Eye (tissue), 1 donor: ENCODE data around the gene ANO7.

Source experiments
- DNase-seq: peaks from one replicate; pipeline ENCODE4 v3.0.0-alpha.2; 2015

Gene ANO7

GRCh38 chr2:241255542-241256167 lies 67.2 kb downstream of the ANO7 start:
- DNase-seq: no peak

GRCh38 chr2:241256168-241256545 lies 67.7 kb downstream of the ANO7 start:
- no peak for DNase-seq

- no peak for DNase-seq
These were observed 69.0 kb downstream of the ANO7 start for GRCh38 chr2:241257419-241258032.

DNA sequence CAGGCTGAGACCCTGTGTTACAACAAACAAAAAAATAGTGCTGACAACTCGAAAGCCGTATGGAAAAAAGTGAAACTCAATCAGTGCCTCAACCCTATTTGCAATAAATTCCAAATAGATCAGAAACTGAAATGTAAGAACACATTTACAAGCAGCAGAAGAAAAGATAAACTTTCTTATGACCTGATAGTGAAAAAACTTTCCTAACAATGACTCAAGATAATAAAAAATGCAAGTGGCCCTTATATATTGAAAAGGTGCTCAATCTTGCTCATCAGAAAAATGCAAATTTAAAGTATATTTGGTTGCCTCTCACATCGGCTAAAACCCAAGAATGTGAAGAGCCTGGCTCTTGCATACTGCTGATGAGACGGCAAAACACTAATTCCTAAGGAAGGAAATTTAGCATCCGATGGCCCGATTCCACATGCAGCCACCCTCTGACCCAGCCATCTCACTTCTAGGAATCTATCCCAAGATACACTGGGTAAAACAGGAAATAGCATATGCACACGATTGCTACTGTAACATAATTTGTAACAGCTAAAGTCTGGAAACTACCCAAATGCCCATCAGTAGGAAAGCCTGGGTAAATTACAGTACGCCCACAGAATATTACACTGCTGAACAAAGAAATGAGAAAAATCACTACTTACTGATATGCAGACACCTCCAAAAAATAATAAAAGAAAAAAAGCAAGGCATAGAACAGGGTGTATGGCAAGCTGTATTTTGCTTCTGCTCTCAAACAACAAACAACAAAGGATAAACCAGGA lies 70.2 kb downstream of the ANO7 start:
- no peak for DNase-seq

- DNase-seq: no peak
These were observed 72.4 kb downstream of the ANO7 start for GRCh38 chr2:241260911-241261310.

DNA sequence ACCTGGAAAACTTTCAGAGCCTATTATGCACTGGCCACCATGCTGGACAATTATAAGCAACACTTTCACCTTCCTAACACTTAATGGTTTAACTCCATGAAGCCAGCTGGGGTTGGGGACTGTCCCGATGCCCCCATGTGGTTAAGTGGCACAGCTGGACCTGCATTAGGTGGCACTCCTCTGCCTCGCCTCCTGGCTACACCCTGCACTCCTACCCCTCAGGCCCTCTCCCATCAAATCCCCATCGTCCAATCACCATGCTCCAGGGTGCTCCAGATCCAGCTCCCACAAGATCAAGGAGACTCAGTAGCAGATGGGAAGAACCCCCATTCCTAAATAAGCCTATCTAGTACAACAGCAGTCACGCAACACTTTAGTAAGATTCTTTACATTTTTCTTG lies 73.2 kb downstream of the ANO7 start:
- no peak for DNase-seq

DNA sequence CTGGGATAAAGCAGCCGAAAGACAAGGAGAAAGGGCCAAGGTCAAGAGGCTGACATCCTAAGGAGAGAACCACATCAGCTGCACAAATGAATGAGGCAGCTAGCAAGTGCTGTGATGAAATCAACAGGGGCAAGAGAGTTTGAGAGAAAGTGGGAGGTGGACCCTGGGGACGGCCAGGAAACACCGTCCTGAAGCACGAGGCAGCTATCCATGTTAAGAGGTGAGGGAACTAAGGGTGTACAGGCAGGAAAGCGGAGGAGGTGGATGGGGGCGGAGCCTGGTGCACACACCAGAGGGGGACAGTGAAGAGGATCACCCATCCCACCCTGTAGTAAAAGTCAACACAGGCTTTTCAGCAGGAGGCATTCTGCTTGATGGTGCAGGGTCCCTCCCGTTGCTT lies 74.6 kb downstream of the ANO7 start:
- DNase-seq: no peak

- no peak for DNase-seq
These were observed 77.0 kb downstream of the ANO7 start for GRCh38 chr2:241265506-241265905.

DNA sequence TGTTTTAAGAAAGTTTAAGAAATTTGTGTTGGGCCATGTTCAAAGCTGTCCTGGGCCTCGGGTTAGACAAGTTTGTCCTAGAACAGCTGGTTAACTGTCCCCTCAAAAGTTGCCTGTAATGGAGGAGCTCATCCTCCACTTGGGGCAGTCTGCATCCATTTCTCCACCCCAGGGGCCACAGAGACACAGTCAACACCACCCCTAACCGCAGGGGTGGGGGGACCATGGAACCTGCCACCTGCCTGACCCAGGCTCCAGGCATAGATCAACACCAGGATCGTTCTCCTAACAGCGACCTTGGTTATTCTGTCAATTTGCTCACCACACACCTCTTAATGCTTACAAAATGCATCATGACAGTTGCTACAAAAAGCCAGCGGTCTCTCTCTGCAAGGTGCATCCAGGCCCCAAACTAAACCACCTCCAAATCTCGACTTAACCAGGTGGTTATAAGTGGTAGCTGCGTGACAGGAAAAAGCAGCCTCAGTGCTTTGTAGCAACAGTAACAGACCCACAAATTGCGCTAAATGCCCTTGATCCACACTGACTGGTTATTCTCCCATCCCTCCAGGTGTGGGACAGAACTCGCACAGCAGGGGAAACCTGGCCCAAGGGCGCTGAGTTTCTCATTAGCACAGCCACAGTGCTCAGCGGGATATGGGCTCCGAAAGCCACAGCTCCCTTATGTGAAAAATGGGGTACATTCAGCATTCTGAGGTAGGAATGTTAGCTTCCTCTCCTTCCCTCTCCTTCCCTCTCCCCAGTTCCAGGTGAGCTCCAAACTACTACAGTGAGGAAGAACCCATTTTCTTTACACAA lies 79.0 kb downstream of the ANO7 start:
- no peak for DNase-seq

DNA sequence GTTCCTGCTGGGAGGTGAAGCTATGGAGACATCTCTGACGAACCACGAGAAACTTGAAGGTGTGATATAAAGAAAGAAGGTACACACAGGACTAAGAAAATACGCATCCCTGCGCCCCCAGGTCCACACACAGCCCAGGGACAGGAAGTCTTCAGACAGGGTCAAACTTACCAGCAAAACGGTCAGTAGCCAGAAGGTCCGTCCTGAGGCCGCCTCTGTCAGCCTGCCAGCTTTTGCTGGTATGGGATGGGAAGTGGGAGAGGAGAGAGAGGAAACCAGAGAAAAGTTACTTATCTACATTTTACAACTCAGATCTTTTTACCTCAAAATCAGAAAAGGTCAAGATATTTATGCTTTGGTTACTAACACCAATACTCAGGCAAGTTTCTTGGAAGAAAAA lies 79.8 kb downstream of the ANO7 start:
- no peak for DNase-seq

GRCh38 chr2:241268716-241269445 lies 80.4 kb downstream of the ANO7 start:
- DNase-seq: no peak

DNA sequence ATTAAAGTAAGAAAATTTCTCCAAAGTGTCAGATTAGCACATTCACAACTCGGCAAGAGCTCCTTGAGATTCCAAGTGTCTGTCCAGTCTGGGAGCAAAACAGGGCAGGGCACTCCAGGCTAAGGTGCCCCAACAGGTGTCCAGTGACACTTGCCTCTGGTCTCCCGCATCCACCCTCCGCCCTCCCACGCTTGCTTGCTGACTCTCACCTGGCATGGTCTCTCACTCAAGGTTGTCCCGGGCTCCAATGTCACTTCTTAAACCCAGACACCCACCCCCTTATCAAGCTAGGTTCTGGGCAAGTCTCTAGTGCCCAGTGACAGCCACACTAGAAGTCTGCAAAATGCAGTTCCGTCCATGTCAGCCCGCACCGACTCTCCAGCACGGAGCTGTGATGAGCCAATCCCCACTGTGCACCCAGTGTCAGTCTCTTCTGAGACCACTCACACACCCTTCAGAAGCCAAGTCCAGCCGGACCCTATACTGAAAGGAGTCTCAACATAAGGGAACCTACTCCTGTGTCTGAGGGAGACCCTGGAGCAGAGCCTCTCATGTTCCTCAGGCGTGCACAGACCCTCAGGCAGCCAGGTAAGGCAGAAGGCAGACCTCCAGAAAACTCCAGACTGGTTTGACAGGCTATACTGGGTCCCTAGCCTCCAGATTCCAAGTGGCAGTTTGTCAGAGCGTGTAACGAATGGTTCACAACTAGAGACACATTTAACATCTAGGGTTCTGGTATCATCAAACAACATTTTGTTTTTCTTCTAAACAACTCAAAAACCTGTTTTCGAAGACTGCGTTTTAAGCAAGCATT lies 81.4 kb downstream of the ANO7 start:
- DNase-seq: no peak

DNA sequence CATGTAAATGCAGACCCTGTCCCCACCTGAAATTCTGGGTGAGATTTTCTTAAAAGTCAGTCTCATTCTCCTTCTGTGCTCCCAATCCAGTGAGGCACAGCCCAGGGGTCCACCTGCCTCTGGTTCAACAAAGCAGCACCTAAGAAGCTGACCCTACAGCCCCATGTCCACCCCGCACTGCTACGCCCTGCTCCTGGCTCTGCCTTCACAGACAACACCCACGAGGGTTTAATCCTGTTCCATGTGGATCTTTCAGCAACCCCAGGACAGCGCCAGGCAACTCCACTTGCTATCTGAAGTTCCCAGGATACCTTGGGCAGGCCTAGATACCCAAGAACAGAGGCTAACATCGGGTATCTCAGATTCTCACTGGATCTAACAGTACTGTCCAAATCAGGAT lies 82.1 kb downstream of the ANO7 start:
- no peak for DNase-seq

DNA sequence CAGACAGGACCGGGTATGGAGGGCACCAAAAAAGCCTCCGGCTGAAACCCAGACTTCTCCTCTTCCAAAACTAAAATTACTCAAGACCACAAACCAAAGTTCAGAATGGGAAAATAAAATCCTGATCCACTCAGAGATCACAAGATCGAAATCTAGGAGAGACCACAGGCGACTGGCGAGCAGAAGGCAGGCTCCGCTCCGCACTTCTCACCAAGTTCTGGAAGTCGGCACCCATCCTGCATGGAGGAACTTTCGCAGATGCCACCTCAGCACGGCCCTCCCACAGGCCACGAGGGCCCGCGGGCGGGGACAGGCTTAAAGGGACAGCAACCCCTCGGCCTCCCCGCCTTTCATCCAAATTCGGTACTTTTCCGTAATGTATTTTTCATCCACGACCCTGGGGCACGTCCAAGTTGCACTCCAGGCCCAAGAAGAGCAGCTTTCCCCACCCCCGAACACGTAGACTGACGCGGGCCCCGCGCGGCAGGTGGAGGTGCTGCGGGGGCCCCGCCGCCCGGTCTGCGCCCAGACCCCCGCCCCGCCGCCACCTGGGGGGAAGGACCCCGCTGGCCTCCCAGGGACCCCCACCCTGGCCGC lies 83.3 kb downstream of the ANO7 start:
- peak; percentile 71 for DNase-seq

- DNase-seq: peak; percentile 75
These were observed 84.1 kb downstream of the ANO7 start for GRCh38 chr2:241272303-241273209.

- no peak for DNase-seq
These were observed 84.9 kb downstream of the ANO7 start for GRCh38 chr2:241273210-241274020.

DNA sequence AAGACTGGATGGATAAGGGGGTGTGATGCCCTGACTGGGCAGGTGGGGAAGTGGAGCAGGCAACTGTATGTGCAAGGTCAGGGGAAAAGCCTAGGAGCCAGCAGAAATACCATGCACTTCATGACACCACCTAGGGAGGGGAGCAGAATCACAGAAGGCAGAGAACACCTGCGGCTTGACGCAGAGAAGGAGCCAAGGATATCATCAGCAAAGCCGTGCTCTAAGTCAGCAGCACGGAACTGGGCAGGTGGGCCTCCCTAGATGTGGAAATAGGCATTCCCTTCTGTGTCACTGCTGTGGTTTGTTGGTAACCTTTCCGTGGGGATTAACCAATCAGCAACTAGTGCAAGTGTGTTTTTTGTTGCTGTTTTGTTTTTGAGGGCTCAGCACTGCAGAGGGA lies 85.7 kb downstream of the ANO7 start:
- no peak for DNase-seq
